Airway epithelial cell (primary cell): Measurements from ENCODE around the gene HP1BP3. TPM values are rescaled to one million over a fixed set of nuclear protein-coding genes. Genes with fewer than 3 reads are reported as not detected.

ENCODE experiments used
- total RNA-seq: library from RNA; depleted of rRNA; stranded (reverse); fragments of >200 nt; gene quantifications from 2 replicates; pipeline ENCODE4 v1.2.3, GENCODE V29; 2015

HP1BP3 gene, protein sequence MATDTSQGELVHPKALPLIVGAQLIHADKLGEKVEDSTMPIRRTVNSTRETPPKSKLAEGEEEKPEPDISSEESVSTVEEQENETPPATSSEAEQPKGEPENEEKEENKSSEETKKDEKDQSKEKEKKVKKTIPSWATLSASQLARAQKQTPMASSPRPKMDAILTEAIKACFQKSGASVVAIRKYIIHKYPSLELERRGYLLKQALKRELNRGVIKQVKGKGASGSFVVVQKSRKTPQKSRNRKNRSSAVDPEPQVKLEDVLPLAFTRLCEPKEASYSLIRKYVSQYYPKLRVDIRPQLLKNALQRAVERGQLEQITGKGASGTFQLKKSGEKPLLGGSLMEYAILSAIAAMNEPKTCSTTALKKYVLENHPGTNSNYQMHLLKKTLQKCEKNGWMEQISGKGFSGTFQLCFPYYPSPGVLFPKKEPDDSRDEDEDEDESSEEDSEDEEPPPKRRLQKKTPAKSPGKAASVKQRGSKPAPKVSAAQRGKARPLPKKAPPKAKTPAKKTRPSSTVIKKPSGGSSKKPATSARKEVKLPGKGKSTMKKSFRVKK
- total RNA-seq = 96.0 and 109 TPM in 2 replicates

DNA sequence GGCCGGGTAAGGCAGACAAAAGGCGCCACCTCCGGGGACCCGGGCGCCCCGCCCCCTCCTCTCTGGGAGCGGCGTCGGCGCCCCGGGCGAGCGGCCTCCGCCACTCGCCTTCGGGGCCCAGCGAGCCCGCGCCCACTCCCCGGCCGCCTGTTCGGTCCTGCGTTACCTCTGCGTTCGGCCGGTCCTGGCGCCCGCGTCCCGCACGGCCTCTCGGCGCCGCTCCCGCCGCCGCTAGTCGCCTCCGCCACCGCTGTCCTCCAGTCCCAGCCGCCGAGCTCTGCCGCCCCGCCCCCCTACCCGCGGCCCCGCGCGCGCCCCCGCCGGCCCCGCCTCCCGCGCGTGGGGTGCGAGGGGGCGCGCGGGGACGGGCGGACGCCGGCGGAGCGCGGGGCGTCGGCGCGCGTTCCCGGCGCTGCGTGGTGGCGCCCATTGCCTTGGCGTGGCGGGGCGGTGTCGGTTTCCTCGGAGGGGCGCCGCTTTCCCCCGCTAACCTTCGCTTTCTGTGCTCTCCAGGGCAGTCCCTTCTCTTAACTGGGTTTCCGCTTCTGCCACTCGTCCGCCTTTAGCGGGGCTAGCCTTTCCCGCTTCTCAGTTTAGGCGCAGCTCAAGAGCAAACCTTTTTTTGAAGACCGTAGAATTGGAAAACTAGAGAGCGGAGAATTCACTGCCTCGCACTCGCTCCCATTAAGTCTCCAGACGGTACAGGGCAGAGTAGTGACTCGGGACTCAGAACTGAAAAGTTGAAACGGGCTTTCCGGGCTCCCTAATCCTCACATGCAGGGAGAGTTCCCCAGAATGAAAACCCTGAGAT, at the start of gene HP1BP3:
Gene HP1BP3, minus strand, starts transcription at position 279 of the 811 bp plus-strand sequence. CDS start 6,867 bp downstream, outside the sequence.

DNA sequence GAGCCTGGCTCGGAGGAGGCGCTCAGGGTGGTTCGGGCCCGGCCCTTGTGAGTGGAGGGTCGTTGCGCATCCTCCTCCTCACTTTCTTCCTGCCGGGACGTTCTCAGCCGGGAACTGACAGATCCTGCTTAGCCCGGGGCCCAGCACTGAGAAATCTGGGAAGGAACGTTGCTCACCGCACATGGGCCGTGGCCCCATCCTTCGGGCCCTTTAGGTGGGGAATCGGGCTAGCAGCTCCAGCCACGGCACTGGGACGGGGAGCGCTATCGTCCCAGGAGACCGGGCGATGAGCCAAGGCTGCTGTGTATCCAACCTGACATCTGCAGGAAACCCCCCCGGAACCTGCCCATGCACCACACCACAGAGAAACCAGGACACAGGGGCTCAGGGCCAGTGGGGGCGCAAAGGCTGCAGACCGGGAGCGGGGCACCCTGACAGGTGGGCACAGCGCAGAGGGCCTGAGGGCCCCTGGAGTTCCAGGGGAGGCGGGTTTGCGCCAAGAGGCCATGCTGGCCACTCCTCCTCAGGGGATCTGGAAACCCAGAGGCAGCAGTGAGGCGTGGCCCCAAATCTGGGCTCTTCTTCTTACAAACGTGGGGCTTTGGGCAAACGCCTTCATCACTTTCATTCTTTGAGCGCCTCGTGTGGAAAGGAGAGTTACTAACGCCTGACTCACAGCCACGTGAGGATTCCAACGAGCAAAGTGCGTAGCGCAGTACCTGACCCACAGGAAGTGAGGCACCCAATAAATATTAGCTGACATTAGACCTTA, 54.3 kb downstream of the HP1BP3 start, which contains the start of gene SH2D5:
Gene SH2D5, minus strand, starts transcription at position 116 of the 772 bp plus-strand sequence. CDS start 4,659 bp downstream, outside the sequence.

DNA sequence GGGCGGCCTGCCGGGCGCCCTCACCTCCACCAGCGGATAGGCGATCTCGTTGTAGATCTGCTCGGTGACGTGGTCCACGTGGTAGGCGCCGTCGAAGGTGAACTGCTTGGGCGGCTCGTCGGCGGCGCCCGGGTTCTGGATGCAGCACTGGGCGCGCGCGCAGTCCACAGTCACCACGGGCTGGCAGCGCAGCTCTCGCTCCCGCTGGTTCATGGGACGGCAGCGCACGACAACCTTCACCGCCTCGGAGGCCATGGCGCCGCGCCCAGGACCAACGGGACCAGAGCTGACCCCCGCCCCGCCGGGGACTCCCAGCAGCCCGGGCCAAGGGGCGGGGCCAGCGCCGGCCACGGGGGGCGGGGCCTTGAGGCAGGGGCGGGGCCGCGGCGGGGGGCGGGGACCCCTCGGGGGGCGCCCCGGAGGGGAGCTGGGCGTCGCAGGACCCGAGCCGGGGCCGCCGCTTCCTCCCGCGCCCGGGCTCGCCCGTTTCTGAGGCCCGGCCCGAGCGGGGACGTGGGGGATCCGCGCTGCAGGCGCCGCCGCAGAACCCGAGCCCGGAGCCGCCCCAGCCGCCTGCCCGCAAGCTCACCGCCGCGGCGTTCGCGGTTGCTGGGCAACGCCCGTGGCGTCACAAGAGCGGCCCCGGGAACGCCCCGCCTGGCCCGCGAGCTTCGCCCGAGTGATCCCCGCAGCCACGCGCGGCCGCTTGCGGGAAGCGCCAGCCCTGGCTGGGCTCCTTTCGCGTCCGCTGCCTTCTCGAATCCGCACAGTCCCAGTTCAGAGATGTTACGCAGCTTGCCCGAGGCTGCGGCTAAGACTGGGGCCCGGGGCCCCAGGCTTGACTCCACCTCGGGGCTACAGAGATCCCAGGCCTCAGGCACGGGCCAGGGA, 69.4 kb downstream of the HP1BP3 start, which contains the start of gene KIF17:
Gene KIF17, minus strand, starts transcription at position 556 of the 891 bp plus-strand sequence. Its CDS starts 301 bp downstream, at position 255.

Other genes with a start within 250 kb of the HP1BP3 start
- 0.07 TPM in 1 of 2 replicates, not detected in the other for gene FAM43B, start 234.7 kb downstream of the HP1BP3 start, total RNA-seq
- 18.5 and 22.1 TPM in 2 replicates for gene CDA, start 198.2 kb downstream of the HP1BP3 start, total RNA-seq
- gene PINK1, start 153.8 kb downstream of the HP1BP3 start, total RNA-seq = 31.7 and 34.6 TPM in 2 replicates
- 199 and 276 TPM in 2 replicates for gene DDOST, start 125.9 kb downstream of the HP1BP3 start, total RNA-seq
- gene KIF17, start 69.3 kb downstream of the HP1BP3 start, total RNA-seq = 0.21 and 0.74 TPM in 2 replicates
- gene SH2D5, start 54.6 kb downstream of the HP1BP3 start, total RNA-seq = 8.5 and 15.4 TPM in 2 replicates